GM18507 (cell line): ENCODE data around the gene TEX28.
A peak's percentile ranks its signal among the peaks of the same experiment; 100 is the strongest.
"Not testable (repeated sequence)": the region's sequence is repeated elsewhere in the genome, so short reads cannot be mapped to it uniquely, and the experiment has no call there.

ENCODE experiments used
- DNase-seq: peaks from one replicate; pipeline ENCODE4 v3.0.0; 2011; ENCODE audit warnings: low read depth; ENCODE audit not compliant: insufficient read length; ENCODE audit errors: extremely low spot score
- FAIRE-seq: peaks from 2 replicates; lab custom pipeline; 2011; peaks lifted over from hg19 to GRCh38; lab: Jason Lieb, UNC

Gene TEX28

GRCh38 chrX:154294791-154295574, at the start of gene TEX28:
Gene TEX28 (minus strand): TSS chrX:154295124. CDS start chrX:154292117, 3,007 bp downstream.
- no peak for FAIRE-seq

GRCh38 chrX:154343620-154344019, 48.7 kb upstream of the TEX28 start:
- FAIRE-seq, DNase-seq: not testable (repeated sequence)

More at GRCh38 chrX:154294791-154295574, at the start of gene TEX28:
- no peak for DNase-seq

- not testable (repeated sequence) for DNase-seq
- peak; percentile 100 for FAIRE-seq
These were observed 48.1 kb upstream of the TEX28 start for GRCh38 chrX:154343063-154343462.

GRCh38 chrX:154341399-154342298, 46.7 kb upstream of the TEX28 start:
- not testable (repeated sequence) for DNase-seq
- FAIRE-seq: peak; percentile 100

GRCh38 chrX:154334496-154334895, 39.6 kb upstream of the TEX28 start:
- DNase-seq (no peak), FAIRE-seq (no peak)

GRCh38 chrX:154333837-154334271, 38.9 kb upstream of the TEX28 start:
- FAIRE-seq (peak; percentile 85), DNase-seq (no peak)

GRCh38 chrX:154333116-154333515, 38.2 kb upstream of the TEX28 start:
- no peak for FAIRE-seq
- no peak for DNase-seq

GRCh38 chrX:154332561-154332960, 37.6 kb upstream of the TEX28 start:
- DNase-seq: no peak
- no peak for FAIRE-seq

GRCh38 chrX:154329294-154329693, 34.4 kb upstream of the TEX28 start:
- no peak for FAIRE-seq
- DNase-seq: no peak

- no peak for FAIRE-seq
- DNase-seq: no peak
These were observed 33.7 kb upstream of the TEX28 start for GRCh38 chrX:154328646-154329045.

- FAIRE-seq (peak; percentile 21), DNase-seq (no peak)
These were observed 32.3 kb upstream of the TEX28 start for GRCh38 chrX:154327038-154327820.

GRCh38 chrX:154325541-154325940, 30.6 kb upstream of the TEX28 start:
- no peak for DNase-seq
- no peak for FAIRE-seq

GRCh38 chrX:154323537-154323936, 28.6 kb upstream of the TEX28 start:
- DNase-seq (no peak), FAIRE-seq (no peak)

GRCh38 chrX:154322890-154323289, 28.0 kb upstream of the TEX28 start:
- FAIRE-seq: peak; percentile 69
- DNase-seq: no peak

- peak; percentile 86 for FAIRE-seq
- DNase-seq: no peak
These were observed 26.7 kb upstream of the TEX28 start for GRCh38 chrX:154321594-154321993.

GRCh38 chrX:154321152-154321551, 26.2 kb upstream of the TEX28 start:
- DNase-seq: no peak
- FAIRE-seq: peak; percentile 26

GRCh38 chrX:154320406-154320805, 25.5 kb upstream of the TEX28 start:
- FAIRE-seq (no peak), DNase-seq (no peak)

- FAIRE-seq: peak; percentile 78
- DNase-seq: no peak
These were observed 22.6 kb upstream of the TEX28 start for GRCh38 chrX:154317391-154317995.

- DNase-seq: no peak
- FAIRE-seq: no peak
These were observed 20.5 kb upstream of the TEX28 start for GRCh38 chrX:154315416-154315815.
